WERI-Rb-1 (cell line): ENCODE measurements around the gene ACOX3.
A peak's percentile ranks its signal among the peaks of the same experiment; 100 is the strongest.

Experiments
- DNase-seq: peaks from one replicate; pipeline ENCODE4 v3.0.0-alpha.2; 2020
- H3K27ac ChIP-seq: fragments of 250-450 bp; sonication (Bioruptor Pico); 2 replicates; pipeline ENCODE4 v1.5.1; 2020; ENCODE audit warnings: mild to moderate bottlenecking, moderate library complexity
- H3K27me3 ChIP-seq: fragments of 250-450 bp; sonication (Bioruptor Pico); 2 replicates; pipeline ENCODE4 v1.5.1; 2021; ENCODE audit warnings: mild to moderate bottlenecking, low read depth, moderate library complexity; ENCODE audit not compliant: insufficient read depth, severe bottlenecking
- H3K36me3 ChIP-seq: fragments of 250-450 bp; sonication (Bioruptor Pico); 2 replicates; pipeline ENCODE4 v1.5.1; 2020; ENCODE audit warnings: mild to moderate bottlenecking, moderate library complexity
- H3K4me3 ChIP-seq: 2 replicates; pipeline ENCODE4 v1.5.1; 2011; ENCODE audit warnings: low read depth, mild to moderate bottlenecking, control low read depth, low read length
- H3K9me3 ChIP-seq: fragments of 250-450 bp; sonication (Bioruptor Pico); 2 replicates; pipeline ENCODE4 v1.5.1; 2021; ENCODE audit warnings: mild to moderate bottlenecking, moderate library complexity; ENCODE audit not compliant: severe bottlenecking
- TF ChIP-seq, protein P1 (sequence below): IDR thresholded peaks from 2 replicates; pipeline ENCODE4 v1.5.1; 2011; ENCODE audit warnings: low read depth, mild to moderate bottlenecking, control low read depth, inconsistent platforms, low read length

ACOX3 gene

DNA sequence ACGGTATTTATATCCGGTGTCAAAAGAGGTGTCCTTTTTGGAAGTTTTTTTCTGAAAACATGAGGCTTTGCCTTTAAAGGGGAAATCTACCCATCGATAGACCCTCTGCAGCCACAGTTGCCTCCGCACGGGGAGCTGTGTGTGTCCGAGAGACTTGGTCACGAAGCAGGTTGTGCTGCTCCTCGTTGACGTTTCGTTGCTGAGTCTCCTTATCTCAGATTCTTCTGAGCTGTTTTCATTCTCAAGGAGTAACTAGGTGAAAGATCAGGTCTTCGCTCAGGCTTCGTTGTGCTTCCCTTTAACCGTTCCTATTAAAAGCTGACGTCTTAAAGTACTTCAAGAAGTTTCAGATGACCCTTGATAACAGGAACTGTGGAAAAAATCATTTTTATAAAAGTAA lies 23.9 kb upstream of the ACOX3 start:
- Histone ChIP-seq H3K27me3 (no peaks in the 10 kb centered on the region), H3K9me3 (no peaks in the 10 kb centered on the region), H3K27ac (no peak overlapping the region), H3K36me3 (peaks cover 74% of the 10 kb centered on the region), H3K4me3 (no peak overlapping the region)
- no peak for DNase-seq
- TF ChIP-seq, protein P1, sequence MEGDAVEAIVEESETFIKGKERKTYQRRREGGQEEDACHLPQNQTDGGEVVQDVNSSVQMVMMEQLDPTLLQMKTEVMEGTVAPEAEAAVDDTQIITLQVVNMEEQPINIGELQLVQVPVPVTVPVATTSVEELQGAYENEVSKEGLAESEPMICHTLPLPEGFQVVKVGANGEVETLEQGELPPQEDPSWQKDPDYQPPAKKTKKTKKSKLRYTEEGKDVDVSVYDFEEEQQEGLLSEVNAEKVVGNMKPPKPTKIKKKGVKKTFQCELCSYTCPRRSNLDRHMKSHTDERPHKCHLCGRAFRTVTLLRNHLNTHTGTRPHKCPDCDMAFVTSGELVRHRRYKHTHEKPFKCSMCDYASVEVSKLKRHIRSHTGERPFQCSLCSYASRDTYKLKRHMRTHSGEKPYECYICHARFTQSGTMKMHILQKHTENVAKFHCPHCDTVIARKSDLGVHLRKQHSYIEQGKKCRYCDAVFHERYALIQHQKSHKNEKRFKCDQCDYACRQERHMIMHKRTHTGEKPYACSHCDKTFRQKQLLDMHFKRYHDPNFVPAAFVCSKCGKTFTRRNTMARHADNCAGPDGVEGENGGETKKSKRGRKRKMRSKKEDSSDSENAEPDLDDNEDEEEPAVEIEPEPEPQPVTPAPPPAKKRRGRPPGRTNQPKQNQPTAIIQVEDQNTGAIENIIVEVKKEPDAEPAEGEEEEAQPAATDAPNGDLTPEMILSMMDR, result no peak

DNA sequence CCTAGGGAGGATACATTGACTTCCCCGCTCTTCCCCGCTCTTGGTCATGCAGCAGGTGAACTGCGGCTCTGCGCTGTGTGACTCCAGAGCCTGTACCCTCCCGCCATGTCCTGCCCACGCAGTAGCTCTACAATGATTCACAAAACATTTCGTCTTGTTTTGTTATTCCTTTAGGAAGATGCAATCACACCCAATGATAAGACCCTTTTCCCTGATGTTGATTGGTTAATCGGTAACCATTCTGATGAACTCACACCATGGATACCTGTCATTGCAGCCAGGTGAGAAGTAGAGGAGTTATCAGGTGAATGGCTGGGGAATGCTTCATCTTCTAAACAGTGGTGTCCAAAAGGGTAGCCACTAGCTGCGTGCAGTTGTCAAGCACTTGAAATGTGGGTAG lies 23.3 kb upstream of the ACOX3 start:
- DNase-seq, result no peak
- H3K36me3 ChIP-seq, result peaks cover 73% of the 10 kb centered on the region
- TF ChIP-seq, protein P1, result no peak

DNA sequence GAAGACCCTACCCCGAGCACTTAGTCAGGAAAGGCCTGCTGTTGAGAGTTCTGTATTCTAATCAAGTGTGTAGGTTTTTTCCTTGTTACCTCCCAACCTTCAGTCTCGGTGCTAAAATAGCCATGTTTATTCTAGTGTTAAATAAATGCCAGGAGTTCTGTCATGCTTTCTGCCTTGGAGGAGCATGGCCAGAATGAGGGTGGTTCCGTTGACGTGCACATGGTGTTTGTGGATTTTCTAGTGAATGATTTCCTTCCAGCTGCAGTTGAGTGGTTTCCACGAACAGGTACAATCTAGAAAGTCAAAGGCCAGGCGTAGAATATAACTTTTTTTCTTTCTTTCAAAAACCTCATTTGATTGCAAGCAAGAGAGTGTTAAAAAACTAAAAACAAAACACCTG lies 21.1 kb upstream of the ACOX3 start:
- TF ChIP-seq, protein P1, result no peak
- Histone ChIP-seq H3K27me3 (no peaks in the 10 kb centered on the region), H3K36me3 (peaks cover 61% of the 10 kb centered on the region), H3K4me3 (no peak overlapping the region), H3K27ac (no peak overlapping the region), H3K9me3 (no peaks in the 10 kb centered on the region)
- DNase-seq, result no peak

More for the DNA sequence above, 23.3 kb upstream of the ACOX3 start:
- H3K4me3 ChIP-seq, result no peak overlapping the region
- H3K27ac ChIP-seq, result no peak overlapping the region
- no peaks in the 10 kb centered on the region for H3K27me3 ChIP-seq
- H3K9me3 ChIP-seq, result no peaks in the 10 kb centered on the region

DNA sequence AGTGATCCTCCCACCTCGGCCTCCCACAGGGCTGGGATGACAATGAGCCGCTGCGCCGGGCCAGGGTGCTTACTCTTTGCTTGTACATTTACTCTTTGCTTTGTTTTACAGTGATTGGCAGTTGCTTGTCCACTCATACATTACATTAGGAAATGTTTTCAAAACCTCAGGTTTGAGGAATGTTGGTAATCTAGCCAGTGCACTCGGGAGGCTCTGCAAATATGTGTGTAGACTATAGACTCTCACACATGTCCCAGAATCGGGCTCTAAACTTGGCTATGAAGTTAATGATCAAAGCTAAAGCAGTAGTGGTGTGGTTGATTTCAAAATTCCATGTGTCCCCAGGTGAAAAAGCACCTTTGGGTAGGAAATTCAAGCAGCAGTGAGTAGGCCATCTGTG lies 20.6 kb upstream of the ACOX3 start:
- Histone ChIP-seq H3K9me3 (no peaks in the 10 kb centered on the region), H3K36me3 (peaks cover 62% of the 10 kb centered on the region), H3K27ac (no peak overlapping the region), H3K4me3 (no peak overlapping the region), H3K27me3 (no peaks in the 10 kb centered on the region)
- TF ChIP-seq, protein P1, result no peak
- DNase-seq, result no peak

GRCh38 chr4:8459867-8460445 lies 19.4 kb upstream of the ACOX3 start:
- Histone ChIP-seq H3K27me3 (no peaks in the 10 kb centered on the region), H3K9me3 (no peaks in the 10 kb centered on the region), H3K27ac (no peak overlapping the region), H3K36me3 (peaks cover 63% of the 10 kb centered on the region), H3K4me3 (no peak overlapping the region)
- TF ChIP-seq, protein P1, result no peak
- no peak for DNase-seq

GRCh38 chr4:8457646-8458252 lies 17.2 kb upstream of the ACOX3 start:
- Histone ChIP-seq H3K4me3 (no peak overlapping the region), H3K36me3 (peaks cover 66% of the 10 kb centered on the region), H3K9me3 (no peaks in the 10 kb centered on the region), H3K27ac (peak overlapping the region; percentile 82), H3K27me3 (no peaks in the 10 kb centered on the region)
- TF ChIP-seq, protein P1, result no peak
- no peak for DNase-seq
